ENCODE data around the gene CLK4. TPM values are rescaled to one million over a fixed set of nuclear protein-coding genes. Genes with fewer than 3 reads are reported as not detected.

CLK4 gene
- total RNA-seq, 1 experiment from 2014 or later: 9.8 TPM

GRCh38 chr5:178606269-178606668 is 20.6 kb downstream of the CLK4 start (continued):
- TF ChIP-seq, protein P1, sequence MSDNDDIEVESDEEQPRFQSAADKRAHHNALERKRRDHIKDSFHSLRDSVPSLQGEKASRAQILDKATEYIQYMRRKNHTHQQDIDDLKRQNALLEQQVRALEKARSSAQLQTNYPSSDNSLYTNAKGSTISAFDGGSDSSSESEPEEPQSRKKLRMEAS (IDR thresholded peaks at IDR 0.05): no peak
- TF ChIP-seq POLR2AphosphoS5 (IDR thresholded peaks at IDR 0.05; ENCODE audit: low read depth, low read length) (no peak), ZBTB33 (IDR thresholded peaks at IDR 0.05; ENCODE audit: extremely low read depth, insufficient replicate concordance, low read length) (no peak), SRF (IDR thresholded peaks at IDR 0.05; ENCODE audit: low read depth) (no peak), FOSL1 (IDR thresholded peaks at IDR 0.05; ENCODE audit: low read depth) (no peak), ELF1 (IDR thresholded peaks at IDR 0.05; ENCODE audit: borderline replicate concordance, low read depth) (no peak), YY1 (IDR thresholded peaks at IDR 0.05; ENCODE audit: extremely low read depth, insufficient replicate concordance, low read depth, low read length) (no peak), CEBPB (IDR thresholded peaks at IDR 0.05; ENCODE audit: low read depth) (no peak), EGR1 (IDR thresholded peaks at IDR 0.05; ENCODE audit: low read depth) (no peak)

DNA sequence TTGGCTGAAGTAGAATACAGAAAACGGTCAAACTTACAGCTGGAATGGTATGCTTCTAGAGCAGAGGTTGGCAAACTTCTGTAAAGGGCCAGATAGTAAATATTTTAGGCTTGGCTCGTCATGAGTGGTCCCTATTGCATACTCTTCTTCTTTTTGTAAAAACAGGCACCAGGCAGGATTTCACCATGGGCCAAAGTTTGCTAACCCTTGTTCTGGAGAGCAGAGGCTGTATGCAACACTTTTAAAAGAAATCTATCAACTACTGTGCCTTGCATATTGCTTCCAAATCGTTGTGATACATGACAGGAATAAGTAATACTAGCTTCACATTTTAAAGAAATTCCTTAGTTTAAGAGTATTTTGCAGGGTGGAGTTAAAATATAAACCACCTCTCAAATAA is 21.1 kb downstream of the CLK4 start:
- ChIA-PET CTCF (no interaction called here), RAD21 (ENCODE audit: low non-redundant PET in 1 of 2, low total read pairs in 2 of 2, uncharacterized antibody in 2 of 2, unreplicated experiment in 2 of 2) (no interaction called here), POLR2A (no interaction called here)
- Histone ChIP-seq H3K9me3 (ENCODE audit: control insufficient read depth in 1 of 2, insufficient read depth in 1 of 2, low read depth in 1 of 2, low read length in 2 of 2) (0 out of 4 replicates have a peak, but pooled peaks cover 0 to 3% of the 10 kb centered on the region in 2 experiments), H3K27ac (ENCODE audit: low read depth, low read length) (no peak overlapping the region), H3K4me3 (replicated peaks in 1 of 2; ENCODE audit: low read depth in 1 of 2, low read length in 2 of 2) (no peak overlapping the region), H3K9ac (ENCODE audit: low read length) (no peak overlapping the region), H2AFZ (ENCODE audit: low read depth, low read length, poor library complexity, severe bottlenecking) (no peak overlapping the region), H4K20me1 (ENCODE audit: insufficient read depth) (no peaks in the 10 kb centered on the region), H3K36me3 (ENCODE audit: control insufficient read depth in 1 of 2, insufficient read depth in 2 of 2, low read length in 2 of 2) (peaks cover 30 to 44% of the 10 kb centered on the region in 2 experiments), H3K4me1 (ENCODE audit: control insufficient read depth in 1 of 2, insufficient read depth in 2 of 2, low read length in 2 of 2) (no peaks in the 10 kb centered on the region), H3K79me2 (ENCODE audit: insufficient read depth, low read length) (no peaks in the 10 kb centered on the region; the same call in 1 of the 2 replicates), H3K4me2 (ENCODE audit: low read length) (no peak overlapping the region), H3K9me2 (ENCODE audit: insufficient read depth) (no peaks in the 10 kb centered on the region), H3K27me3 (ENCODE audit: insufficient read depth, low read length) (no peaks in the 10 kb centered on the region)
- TF ChIP-seq SP1 (IDR thresholded peaks at IDR 0.05; ENCODE audit: low read depth): no peak
- no peak for TF ChIP-seq CEBPB (IDR thresholded peaks at IDR 0.05; ENCODE audit: low read depth)
- no peak for TF ChIP-seq EGR1 (IDR thresholded peaks at IDR 0.05; ENCODE audit: low read depth)
- TF ChIP-seq YY1 (IDR thresholded peaks at IDR 0.05; ENCODE audit: extremely low read depth, insufficient replicate concordance, low read depth, low read length): no peak
- TF ChIP-seq SIN3A (IDR thresholded peaks at IDR 0.05; ENCODE audit: low read depth): no peak
- no peak for TF ChIP-seq CTCF (IDR thresholded peaks at IDR 0.05 in 2 of 3, conservative IDR thresholded peaks at IDR 0.05 in 1 of 3; ENCODE audit: borderline replicate concordance in 1 of 3, insufficient read depth in 1 of 3, low read depth in 2 of 3, low read length in 2 of 3)
- no peak for TF ChIP-seq EZH2phosphoT487 (IDR thresholded peaks at IDR 0.05; ENCODE audit: borderline replicate concordance)
- TF ChIP-seq ZFX (IDR thresholded peaks at IDR 0.05): no peak
- no peak for TF ChIP-seq CBX3 (IDR thresholded peaks at IDR 0.05; ENCODE audit: low read depth)
- TF ChIP-seq, protein P2, sequence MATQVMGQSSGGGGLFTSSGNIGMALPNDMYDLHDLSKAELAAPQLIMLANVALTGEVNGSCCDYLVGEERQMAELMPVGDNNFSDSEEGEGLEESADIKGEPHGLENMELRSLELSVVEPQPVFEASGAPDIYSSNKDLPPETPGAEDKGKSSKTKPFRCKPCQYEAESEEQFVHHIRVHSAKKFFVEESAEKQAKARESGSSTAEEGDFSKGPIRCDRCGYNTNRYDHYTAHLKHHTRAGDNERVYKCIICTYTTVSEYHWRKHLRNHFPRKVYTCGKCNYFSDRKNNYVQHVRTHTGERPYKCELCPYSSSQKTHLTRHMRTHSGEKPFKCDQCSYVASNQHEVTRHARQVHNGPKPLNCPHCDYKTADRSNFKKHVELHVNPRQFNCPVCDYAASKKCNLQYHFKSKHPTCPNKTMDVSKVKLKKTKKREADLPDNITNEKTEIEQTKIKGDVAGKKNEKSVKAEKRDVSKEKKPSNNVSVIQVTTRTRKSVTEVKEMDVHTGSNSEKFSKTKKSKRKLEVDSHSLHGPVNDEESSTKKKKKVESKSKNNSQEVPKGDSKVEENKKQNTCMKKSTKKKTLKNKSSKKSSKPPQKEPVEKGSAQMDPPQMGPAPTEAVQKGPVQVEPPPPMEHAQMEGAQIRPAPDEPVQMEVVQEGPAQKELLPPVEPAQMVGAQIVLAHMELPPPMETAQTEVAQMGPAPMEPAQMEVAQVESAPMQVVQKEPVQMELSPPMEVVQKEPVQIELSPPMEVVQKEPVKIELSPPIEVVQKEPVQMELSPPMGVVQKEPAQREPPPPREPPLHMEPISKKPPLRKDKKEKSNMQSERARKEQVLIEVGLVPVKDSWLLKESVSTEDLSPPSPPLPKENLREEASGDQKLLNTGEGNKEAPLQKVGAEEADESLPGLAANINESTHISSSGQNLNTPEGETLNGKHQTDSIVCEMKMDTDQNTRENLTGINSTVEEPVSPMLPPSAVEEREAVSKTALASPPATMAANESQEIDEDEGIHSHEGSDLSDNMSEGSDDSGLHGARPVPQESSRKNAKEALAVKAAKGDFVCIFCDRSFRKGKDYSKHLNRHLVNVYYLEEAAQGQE (IDR thresholded peaks at IDR 0.05; ENCODE audit: low read depth): no peak
- TF ChIP-seq POLR2AphosphoS5 (IDR thresholded peaks at IDR 0.05; ENCODE audit: low read depth, low read length): no peak
- ATAC-seq (no peak), DNase-seq (ENCODE audit: low read depth, low spot score) (no peak)
- intact Hi-C loops (cut with micrococcal nuclease): no loop called here
- no TSS peak for BruUV-seq (replicated peaks)
